Lower leg skin (tissue), 4 donors: ENCODE results near the gene UNC119. TPM values are rescaled to one million over a fixed set of nuclear protein-coding genes. Genes with fewer than 3 reads are reported as not detected.
"Not testable (repeated sequence)": the region's sequence is repeated elsewhere in the genome, so short reads cannot be mapped to it uniquely, and the experiment has no call there.

Experiments
- DNase-seq, 2 donors: peaks; one replicate each; pipeline ENCODE4 v3.0.0-alpha.2; 2019; ENCODE audit warnings: low spot score in 2 of 2
- H3K4me3 ChIP-seq: fragments of 200-600 bp; sonication (generic); 2 replicates; pipeline ENCODE4 v1.5.1; 2017; ENCODE audit warnings: mild to moderate bottlenecking, low read depth; ENCODE audit not compliant: poor library complexity, severe bottlenecking
- POLR2A ChIP-seq, 2 donors: fragments of 450-650 bp; IDR thresholded peaks; one replicate each; pipeline ENCODE4 v1.6.1; 2016 to 2017; ENCODE audit warnings: antibody characterized with exemption in 2 of 2, mild to moderate bottlenecking in 1 of 2, moderate library complexity in 1 of 2
- WGBS, 2 donors: methylation state at CpG; one replicate each; pipeline ENCODE4 v1.1.5; 2018; 5-methylcytosine and 5-hydroxymethylcytosine counted together
- intact Hi-C: fragments of 100-400 bp; cut with DNase I; formaldehyde crosslinking; loops from one replicate; pipeline ENCODE4 v1.15.0; 2023; ENCODE audit warnings: low total_unique reads
- total RNA-seq, 4 donors: library from RNA; depleted of rRNA; stranded (reverse); fragments of >200 nt; gene quantifications; one replicate each; pipeline ENCODE4 v1.1.0, GENCODE V29; 2016
- TF ChIP-seq, protein P1 (sequence below), 3 donors: fragments of 450-650 bp; IDR thresholded peaks; one replicate each; pipeline ENCODE4 v1.5.1; 2016; ENCODE audit warnings: antibody characterized with exemption in 3 of 3, mild to moderate bottlenecking in 3 of 3, moderate library complexity in 2 of 3

Gene UNC119
- total RNA-seq, 4 donors from 2014 or later, result 41.2 to 41.6 (median 41.4) TPM

DNA sequence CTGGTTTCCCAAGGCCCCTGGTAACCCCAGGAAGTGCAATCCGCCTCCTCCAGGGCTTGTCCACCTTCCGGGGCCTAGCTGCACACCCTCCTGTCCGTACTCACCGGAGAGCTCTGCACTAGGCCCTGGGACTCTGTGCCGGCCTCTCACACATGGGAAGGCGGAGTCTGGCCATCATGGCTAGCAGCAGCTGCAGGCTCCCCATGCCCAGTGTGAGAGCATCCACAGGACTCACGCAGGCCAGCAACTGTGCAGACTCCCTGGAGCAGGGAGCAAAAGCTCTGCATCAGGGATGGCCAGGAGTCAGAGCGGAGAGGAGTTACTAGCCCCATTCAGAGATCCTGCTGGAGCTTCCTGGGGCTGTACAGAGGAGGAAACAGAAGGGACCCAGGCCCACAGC, 26.0 kb downstream of the UNC119 start:
- intact Hi-C loops, result no loop called here
- H3K4me3 ChIP-seq, result no peak overlapping the region
- 70% methylated on average over 8 of the region's 8 CpGs; no CpG with 5 or more reads in 1 of the 2 donors for WGBS, 2 donors
- no peak for DNase-seq
- TF ChIP-seq, protein P1, sequence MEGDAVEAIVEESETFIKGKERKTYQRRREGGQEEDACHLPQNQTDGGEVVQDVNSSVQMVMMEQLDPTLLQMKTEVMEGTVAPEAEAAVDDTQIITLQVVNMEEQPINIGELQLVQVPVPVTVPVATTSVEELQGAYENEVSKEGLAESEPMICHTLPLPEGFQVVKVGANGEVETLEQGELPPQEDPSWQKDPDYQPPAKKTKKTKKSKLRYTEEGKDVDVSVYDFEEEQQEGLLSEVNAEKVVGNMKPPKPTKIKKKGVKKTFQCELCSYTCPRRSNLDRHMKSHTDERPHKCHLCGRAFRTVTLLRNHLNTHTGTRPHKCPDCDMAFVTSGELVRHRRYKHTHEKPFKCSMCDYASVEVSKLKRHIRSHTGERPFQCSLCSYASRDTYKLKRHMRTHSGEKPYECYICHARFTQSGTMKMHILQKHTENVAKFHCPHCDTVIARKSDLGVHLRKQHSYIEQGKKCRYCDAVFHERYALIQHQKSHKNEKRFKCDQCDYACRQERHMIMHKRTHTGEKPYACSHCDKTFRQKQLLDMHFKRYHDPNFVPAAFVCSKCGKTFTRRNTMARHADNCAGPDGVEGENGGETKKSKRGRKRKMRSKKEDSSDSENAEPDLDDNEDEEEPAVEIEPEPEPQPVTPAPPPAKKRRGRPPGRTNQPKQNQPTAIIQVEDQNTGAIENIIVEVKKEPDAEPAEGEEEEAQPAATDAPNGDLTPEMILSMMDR (IDR thresholded peaks at IDR 0.05), result no peak
- TF ChIP-seq POLR2A (IDR thresholded peaks at IDR 0.05), result no peak

DNA sequence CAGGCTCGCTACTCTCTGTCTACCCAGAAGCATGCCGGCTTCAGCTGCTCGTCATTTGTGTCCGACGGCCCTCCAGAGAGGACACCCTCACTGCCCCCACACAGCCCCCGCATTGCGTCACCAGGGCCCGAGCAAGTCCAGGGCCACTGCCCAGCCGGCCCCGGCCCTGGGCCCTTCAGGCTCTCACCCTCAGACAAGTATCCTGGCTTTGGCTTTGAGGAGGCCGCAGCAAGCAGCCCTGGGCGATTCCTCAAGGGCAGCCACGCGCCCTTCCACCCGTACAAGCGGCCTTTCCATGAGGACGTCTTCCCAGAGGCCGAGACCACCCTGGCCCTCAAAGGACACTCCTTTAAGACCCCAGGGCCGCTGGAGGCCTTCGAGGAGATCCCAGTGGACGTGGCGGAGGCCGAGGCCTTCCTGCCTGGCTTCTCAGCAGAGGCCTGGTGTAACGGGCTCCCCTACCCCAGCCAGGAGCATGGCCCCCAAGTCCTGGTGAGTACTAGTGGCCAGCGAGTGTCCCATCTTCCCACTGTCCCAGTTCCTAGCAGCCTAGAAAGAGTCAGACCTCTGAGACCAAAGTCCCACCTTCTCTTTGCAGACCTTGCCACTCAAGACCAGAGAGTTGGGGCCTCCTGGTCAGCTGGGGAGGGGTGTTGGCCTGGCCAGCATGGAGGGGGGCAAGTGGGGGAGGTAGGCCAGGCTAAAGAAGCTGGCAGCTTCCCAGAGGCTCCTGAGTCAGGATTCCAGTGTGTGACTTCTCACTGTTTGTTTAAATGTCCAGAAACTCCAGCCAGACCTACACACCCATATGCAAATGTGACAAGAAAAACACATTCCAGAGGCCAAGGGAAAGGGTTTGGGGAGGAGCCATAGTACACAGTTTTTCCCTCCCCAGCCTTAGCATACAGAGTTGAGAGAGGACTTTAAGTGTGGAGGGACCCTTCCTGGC, 27.7 kb downstream of the UNC119 start:
- no peak for DNase-seq

DNA sequence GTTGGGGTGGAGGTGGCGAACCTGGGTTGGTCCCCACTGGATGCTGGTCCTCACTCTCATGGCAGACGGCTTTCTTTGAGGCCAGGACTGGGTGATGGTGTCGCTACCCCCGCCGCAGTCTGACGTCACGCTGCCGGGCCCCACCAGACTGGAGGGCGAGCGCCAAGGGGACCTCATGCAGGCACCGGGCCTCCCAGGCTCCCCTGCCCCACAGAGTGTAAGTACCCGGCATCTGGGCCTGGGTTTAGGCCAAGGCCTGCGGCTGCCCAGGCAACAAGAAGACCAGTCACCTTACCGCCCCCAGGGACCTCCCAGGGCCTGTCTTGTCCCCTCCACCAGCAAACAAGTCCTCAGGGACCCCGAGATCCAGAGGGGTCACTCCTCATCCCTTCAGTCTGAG, 28.5 kb downstream of the UNC119 start:
- no peak for DNase-seq
- no peak overlapping the region for H3K4me3 ChIP-seq
- WGBS, 2 donors, result 86 to 90% methylated on average over 6 to 15 of the region's 15 CpGs
- no peak for TF ChIP-seq POLR2A (IDR thresholded peaks at IDR 0.05)
- TF ChIP-seq, protein P1 (IDR thresholded peaks at IDR 0.05), result no peak
- intact Hi-C loops, result no loop called here

More for the DNA sequence above, 27.7 kb downstream of the UNC119 start:
- no peak overlapping the region for H3K4me3 ChIP-seq
- WGBS, 2 donors, result 87% methylated on average over 15 to 25 of the region's 25 CpGs
- intact Hi-C loops, result no loop called here
- TF ChIP-seq, protein P1 (IDR thresholded peaks at IDR 0.05), result no peak
- TF ChIP-seq POLR2A (IDR thresholded peaks at IDR 0.05), result no peak

DNA sequence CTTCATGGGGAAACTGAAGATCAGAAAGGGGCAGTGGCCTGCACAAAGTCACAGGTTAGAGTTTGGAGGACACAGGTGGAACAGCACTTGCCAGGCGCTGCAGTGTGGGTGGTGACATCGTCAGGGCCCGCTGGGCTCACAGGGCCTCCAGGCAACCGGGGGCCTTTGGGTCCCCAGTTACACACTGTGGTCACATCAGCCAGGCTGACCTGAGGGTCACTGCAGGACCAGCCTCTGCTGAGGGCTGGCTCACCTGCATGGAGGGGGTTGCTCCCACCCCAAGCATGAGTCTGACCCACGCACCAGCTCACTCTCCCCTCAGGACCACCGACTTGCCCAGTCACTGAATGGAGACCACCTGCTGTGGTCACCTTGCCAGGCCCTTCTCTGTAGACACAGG, 29.2 kb downstream of the UNC119 start:
- no peak for DNase-seq
- intact Hi-C loops, result no loop called here
- H3K4me3 ChIP-seq, result no peak overlapping the region
- TF ChIP-seq, protein P1 (IDR thresholded peaks at IDR 0.05), result no peak
- no peak for TF ChIP-seq POLR2A (IDR thresholded peaks at IDR 0.05)
- 83 to 97% methylated on average over 4 to 5 of the region's 6 CpGs for WGBS, 2 donors

DNA sequence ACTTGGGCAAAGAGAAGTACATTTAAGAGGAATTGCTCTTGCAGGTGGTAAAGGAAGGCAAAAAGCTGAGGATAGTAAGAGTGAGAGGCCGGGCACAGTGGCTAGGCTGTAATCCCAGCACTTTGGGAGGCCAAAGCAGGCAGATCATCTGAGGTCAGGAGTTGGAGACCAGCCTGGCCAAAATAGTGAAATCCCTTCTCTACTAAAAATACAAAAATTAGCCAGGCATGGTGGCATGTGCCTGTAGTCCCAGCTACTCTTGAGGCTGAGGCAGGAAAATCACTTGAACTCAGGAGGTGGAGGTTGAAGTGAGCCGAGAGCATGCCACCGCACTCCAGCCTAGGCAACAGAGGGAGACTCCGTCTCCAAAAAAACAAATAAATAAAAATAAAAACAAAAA, 30.1 kb downstream of the UNC119 start:
- H3K4me3 ChIP-seq, DNase-seq, intact Hi-C loops: not testable (repeated sequence)
- 90 to 97% methylated on average over 4 of the region's 4 CpGs for WGBS, 2 donors

DNA sequence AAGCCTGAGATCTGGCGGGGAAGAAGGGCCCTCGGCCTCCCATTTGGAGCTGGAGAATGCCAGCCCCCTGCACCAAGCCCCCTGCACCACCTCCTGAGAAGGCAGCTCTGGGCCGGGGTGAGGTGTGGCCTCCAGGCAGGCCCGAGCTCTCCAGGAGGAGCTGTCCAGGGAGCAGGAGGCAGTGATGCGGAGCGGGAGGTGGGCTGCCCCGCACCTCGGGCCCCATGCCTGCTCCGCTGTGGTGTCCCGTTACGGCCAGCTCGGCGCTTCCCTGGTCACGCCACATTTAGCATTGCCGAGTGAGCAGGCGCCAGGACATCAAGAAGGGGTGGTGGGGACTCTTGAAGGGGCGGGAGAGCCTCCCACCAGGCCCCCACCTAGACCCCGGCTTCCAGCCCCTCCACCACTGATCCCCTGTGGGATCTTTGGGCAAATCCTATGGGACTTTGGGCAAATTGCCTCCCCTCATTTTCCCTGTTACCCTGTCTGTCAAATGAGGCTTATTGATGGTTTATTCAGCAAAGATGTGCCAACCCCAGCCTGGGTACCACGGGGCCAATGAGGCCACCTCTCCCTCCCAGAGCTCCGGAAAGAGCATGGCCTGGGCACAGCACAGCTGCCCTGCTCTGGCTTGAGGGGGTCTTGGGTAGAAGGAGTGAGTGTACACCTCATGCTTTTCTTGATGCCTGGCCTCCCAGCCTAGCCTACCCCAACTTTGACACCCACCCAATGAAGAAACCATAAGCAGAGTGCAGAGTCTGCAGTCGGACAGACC, 30.9 kb downstream of the UNC119 start:
- no peak for DNase-seq
- intact Hi-C loops, result no loop called here
- TF ChIP-seq, protein P1 (IDR thresholded peaks at IDR 0.05), result no peak
- no peak for TF ChIP-seq POLR2A (IDR thresholded peaks at IDR 0.05)
- WGBS, 2 donors, result 64 to 65% methylated on average over 5 to 21 of the region's 21 CpGs
- no peak overlapping the region for H3K4me3 ChIP-seq
